NCI-H226 (cell line): ENCODE measurements around the gene UBN2.
"Not testable (repeated sequence)": the region's sequence is repeated elsewhere in the genome, so short reads cannot be mapped to it uniquely, and the experiment has no call there.

ENCODE experiments used
- DNase-seq: peaks from one replicate; pipeline ENCODE4 v3.0.0-alpha.2; 2015

UBN2 gene

GRCh38 chr7:139230774-139231512 lies at the start of gene UBN2:
TSS of gene UBN2 (plus strand) at chr7:139231237. CDS start at chr7:139231485, 248 bp downstream.
- DNase-seq, result peak; percentile 96

- no peak for DNase-seq
These were observed 49.6 kb upstream of the UBN2 start for GRCh38 chr7:139181404-139181803.

DNA sequence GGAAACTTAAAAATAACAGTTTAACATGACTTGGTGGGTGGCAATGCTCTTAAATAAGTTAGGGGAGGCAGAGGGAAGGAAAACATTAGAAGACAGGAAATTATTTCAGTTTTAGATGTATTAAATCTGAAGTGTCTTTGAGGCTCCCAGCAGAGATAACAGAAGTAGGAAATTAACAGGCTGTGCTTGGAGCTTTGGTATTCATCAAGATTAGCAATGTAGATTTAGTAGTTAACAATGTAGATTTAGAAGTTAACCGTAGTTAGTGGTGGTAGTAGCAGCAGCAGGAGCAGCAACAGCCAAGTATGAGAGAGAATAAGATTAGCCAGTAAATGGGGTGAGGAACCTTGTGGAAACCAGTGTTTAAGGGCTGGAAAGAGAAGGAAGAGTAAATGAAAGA lies 48.7 kb upstream of the UBN2 start:
- DNase-seq, result no peak

GRCh38 chr7:139183251-139183650 lies 47.8 kb upstream of the UBN2 start:
- DNase-seq, result no peak

GRCh38 chr7:139183878-139184338 lies 47.1 kb upstream of the UBN2 start:
- no peak for DNase-seq

- no peak for DNase-seq
These were observed 44.9 kb upstream of the UBN2 start for GRCh38 chr7:139186146-139186545.

- DNase-seq, result no peak
These were observed 41.7 kb upstream of the UBN2 start for GRCh38 chr7:139189357-139189756.

- DNase-seq, result peak; percentile 25
These were observed 38.9 kb upstream of the UBN2 start for GRCh38 chr7:139192014-139192706.

DNA sequence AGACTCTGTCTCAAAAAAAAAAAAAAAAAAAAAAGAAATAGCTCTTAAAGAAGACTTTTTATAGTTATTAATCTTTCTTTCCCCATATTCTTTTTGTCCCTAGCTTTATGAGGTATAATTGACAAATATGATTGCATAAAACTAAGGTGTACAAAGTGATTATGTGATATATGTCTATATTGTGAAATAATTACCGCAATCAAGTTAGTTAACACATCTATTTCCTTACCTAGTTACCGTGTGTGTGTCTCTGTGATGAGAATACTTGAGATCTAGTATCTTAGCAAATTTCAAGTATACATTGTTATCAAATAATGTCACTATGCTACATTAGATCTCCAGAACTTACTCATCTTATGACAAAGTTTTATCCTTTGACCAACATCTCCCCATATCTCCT lies 30.7 kb upstream of the UBN2 start:
- no peak for DNase-seq

GRCh38 chr7:139203992-139204391 lies 27.0 kb upstream of the UBN2 start:
- no peak for DNase-seq

DNA sequence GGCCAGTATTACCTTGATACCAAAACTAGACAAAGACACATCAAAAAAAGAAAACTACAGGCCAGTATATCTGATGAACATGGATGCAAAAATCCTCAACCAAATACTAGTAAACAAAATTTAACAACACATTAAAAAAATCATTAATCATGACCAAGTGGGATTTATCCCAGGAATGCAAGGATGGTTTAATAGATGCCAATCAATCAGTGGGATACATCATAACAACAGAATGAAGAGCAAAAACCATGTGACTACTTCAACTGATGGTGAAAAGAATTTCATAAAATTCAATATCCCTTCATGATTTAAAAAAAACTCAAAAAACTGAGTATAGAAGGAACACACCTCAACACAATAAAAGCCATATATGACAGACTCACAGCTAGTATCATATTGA lies 25.2 kb upstream of the UBN2 start:
- no peak for DNase-seq

- DNase-seq, result no peak
These were observed 18.9 kb upstream of the UBN2 start for GRCh38 chr7:139212133-139212532.

- DNase-seq, result not testable (repeated sequence)
These were observed 17.5 kb upstream of the UBN2 start for GRCh38 chr7:139213489-139213888.

GRCh38 chr7:139218173-139218572 lies 12.9 kb upstream of the UBN2 start:
- DNase-seq, result no peak

DNA sequence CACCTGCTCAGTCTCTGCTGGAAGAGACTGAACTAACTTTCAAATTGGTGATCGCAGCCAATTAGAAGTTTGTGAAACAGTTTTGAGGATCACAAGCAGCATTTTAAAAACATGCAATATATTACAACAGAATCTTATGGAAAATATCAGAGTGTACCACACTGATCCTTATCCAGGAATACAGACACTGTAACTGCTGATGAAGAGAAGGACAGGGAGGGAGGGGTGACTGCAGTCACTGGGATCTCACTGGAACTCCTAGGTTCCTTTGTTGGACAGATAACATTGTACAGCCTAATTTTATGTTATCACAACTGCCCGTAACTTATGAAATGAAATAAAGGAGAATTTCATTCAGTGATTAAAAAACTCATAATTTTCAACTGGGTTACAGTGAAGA lies 6.8 kb upstream of the UBN2 start:
- no peak for DNase-seq

- DNase-seq, result not testable (repeated sequence)
These were observed 6.2 kb upstream of the UBN2 start for GRCh38 chr7:139224836-139225235.

DNA sequence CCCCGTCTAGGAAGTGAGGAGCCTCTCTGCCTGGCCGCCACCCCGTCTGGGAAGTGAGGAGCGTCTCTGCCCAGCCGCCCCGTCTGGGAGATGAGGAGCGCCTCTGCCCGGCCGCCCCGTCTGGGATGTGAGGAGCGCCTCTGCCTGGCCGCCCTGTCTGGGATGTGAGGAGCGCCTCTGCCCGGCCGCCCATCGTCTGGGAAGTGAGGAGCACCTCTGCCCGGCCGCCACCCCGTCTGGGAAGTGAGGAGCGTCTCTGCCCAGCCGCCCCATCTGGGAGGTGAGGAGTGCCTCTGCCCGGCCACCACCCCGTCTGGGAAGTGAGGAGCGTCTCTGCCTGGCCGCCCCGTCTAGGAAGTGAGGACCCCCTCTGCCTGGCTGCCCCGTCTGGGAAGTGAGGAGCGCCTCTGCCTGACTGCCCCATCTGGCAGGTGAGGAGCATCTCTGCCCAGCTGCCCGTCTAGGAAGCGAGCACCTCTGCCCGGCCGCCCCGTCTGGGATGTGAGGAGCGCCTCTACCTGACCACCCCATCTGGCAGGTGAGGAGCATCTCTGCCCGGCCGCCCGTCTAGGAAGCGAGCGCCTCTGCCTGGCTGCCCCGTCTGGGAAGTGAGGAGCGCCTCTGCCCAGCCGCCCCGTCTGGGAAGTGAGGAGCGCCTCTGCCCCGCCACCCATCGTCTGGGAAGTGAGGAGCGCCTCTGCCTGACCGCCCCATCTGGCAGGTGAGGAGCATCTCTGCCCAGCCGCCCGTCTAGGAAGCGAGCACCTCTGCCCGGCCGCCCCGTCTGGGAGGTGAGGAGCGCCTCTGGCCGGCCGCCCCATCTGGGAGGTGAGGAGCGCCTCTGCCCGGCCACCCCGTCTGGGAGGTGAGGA lies 5.5 kb upstream of the UBN2 start:
- not testable (repeated sequence) for DNase-seq

GRCh38 chr7:139226158-139226515 lies 4.9 kb upstream of the UBN2 start:
- not testable (repeated sequence) for DNase-seq

- not testable (repeated sequence) for DNase-seq
These were observed 4.0 kb upstream of the UBN2 start for GRCh38 chr7:139226988-139227488.

DNA sequence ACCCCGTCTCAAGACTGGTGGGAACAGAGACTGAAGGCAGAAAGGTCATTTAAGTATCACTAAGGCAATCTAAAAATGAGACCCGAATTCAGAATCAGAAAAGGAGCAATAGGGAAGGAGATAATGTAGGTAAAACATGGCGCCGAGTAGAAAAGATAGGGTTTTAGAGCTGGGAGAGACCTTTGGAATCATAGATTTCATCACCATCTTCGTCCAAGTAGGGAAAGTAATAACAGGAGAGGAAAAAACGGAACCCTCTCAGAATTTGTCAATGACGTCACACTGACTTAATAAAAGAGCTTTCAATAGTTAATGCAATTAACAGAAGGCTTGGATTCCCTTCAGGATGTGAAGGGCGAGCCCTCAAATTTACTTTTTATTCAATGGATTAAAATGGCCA lies 1.0 kb upstream of the UBN2 start:
- DNase-seq, result no peak

DNA sequence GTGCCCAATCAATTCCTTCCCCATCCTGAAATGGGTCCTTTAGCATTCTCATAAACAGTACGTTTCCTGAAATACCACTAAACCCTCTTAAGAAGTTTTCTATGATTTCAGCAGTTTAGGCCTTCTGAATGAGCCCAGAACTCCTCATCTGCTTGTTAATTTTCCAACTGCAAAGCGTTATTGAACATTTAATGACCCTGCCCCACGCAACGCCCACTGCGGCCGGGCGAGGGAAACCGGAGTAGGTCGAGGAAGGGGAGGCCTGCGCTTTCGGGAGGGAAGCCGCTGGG lies 608 bp upstream of the UBN2 start:
- DNase-seq, result no peak

DNA sequence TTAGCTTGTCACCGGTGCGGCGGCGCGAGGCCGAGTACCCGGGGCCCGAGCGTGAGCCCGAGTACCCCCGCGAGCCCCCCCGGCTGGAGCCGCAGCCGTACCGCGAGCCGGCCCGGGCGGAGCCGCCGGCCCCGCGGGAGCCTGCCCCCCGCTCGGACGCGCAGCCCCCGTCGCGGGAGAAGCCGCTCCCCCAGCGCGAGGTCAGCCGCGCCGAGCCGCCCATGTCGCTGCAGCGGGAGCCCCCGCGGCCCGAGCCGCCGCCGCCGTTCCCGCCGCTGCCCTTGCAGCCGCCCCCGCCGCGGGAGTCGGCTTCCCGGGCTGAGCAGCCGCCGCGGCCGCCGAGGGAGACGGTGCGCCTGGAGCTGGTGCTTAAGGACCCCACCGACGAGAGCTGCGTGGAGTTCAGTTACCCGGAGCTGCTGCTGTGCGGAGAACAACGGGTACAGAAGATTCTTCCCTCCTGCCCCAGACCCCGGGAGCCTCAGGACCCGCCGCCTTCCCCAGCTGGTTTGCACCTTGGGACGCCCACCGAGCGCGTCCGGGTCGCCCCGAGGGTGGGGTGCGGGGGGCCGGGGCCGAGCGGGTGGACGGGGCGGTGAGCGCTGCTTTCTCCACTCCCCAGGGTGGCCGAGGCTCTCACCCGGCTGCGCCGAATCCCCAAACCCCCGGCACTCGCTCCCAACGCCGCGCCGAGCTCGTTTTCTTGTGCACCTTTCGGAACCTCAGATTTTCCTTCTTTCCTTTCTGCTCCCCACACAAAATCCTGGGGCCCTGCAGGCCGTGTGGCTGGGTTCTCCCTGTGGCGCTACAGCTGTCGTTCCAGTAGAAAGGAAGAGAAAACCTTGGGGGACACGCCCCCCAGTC lies 708 bp downstream of the UBN2 start:
- DNase-seq, result peak; percentile 22

- DNase-seq, result no peak
These were observed 1.3 kb downstream of the UBN2 start for GRCh38 chr7:139232377-139232717.
